GM06990 (cell line): ENCODE data around the gene GTF2I.
A peak's percentile ranks its signal among the peaks of the same experiment; 100 is the strongest.
"Not testable (repeated sequence)": the region's sequence is repeated elsewhere in the genome, so short reads cannot be mapped to it uniquely, and the experiment has no call there.

Experiments used
- DNase-seq: peaks from one replicate; pipeline ENCODE4 v3.0.0-alpha.2; 2011; ENCODE audit not compliant: insufficient read length; ENCODE audit errors: extremely low read depth
- H3K27me3 ChIP-seq: replicated peaks from 2 replicates; pipeline ENCODE4 v1.6.0; 2011; ENCODE audit warnings: low read length; ENCODE audit not compliant: control insufficient read depth, insufficient read depth
- H3K36me3 ChIP-seq: 2 replicates; pipeline ENCODE4 v1.5.1; 2011; ENCODE audit warnings: low read length; ENCODE audit not compliant: control insufficient read depth, insufficient read depth
- H3K4me3 ChIP-seq: replicated peaks from 2 replicates; pipeline ENCODE4 v1.5.1; 2011; ENCODE audit warnings: low read depth, mild to moderate bottlenecking, control low read depth, low read length
- CTCF ChIP-seq: IDR thresholded peaks from 2 replicates; pipeline ENCODE4 v1.5.1; 2011; ENCODE audit warnings: low read length, control low read depth, mild to moderate bottlenecking, inconsistent platforms; ENCODE audit not compliant: insufficient read depth, poor library complexity, severe bottlenecking

The GTF2I gene

GRCh38 chr7:74665296-74665938 is 7.9 kb downstream of the GTF2I start:
- H3K27me3 ChIP-seq = no peaks in the 10 kb centered on the region
- no peak overlapping the region for H3K4me3 ChIP-seq
- TF ChIP-seq CTCF = no peak
- peaks cover 2% of the 10 kb centered on the region for H3K36me3 ChIP-seq
- DNase-seq = peak; percentile 46

- not testable (repeated sequence) for H3K4me3 ChIP-seq, H3K36me3 ChIP-seq, DNase-seq, H3K27me3 ChIP-seq
Observed at GRCh38 chr7:74667013-74667412, 9.5 kb downstream of the GTF2I start.

GRCh38 chr7:74667520-74667919 is 10.0 kb downstream of the GTF2I start:
- H3K27me3 ChIP-seq, DNase-seq, H3K36me3 ChIP-seq, H3K4me3 ChIP-seq: not testable (repeated sequence)

- Histone ChIP-seq H3K36me3 (peaks cover 3% of the 10 kb centered on the region; the same call in 1 of the 2 replicates), H3K27me3 (no peaks in the 10 kb centered on the region), H3K4me3 (no peak overlapping the region)
- DNase-seq = no peak
- no peak for TF ChIP-seq CTCF
Observed at GRCh38 chr7:74671602-74672001, 14.1 kb downstream of the GTF2I start.

GRCh38 chr7:74672343-74672915 is 14.9 kb downstream of the GTF2I start:
- DNase-seq = no peak
- H3K27me3 ChIP-seq = no peaks in the 10 kb centered on the region
- TF ChIP-seq CTCF = no peak
- H3K4me3 ChIP-seq = no peak overlapping the region
- peaks cover 3% of the 10 kb centered on the region; the same call in 1 of the 2 replicates for H3K36me3 ChIP-seq

- no peaks in the 10 kb centered on the region for H3K27me3 ChIP-seq
- H3K36me3 ChIP-seq = 0 out of 2 replicates have a peak, but pooled peaks cover 2% of the 10 kb centered on the region
- no peak overlapping the region for H3K4me3 ChIP-seq
- no peak for TF ChIP-seq CTCF
- no peak for DNase-seq
Observed at GRCh38 chr7:74674166-74674565, 16.6 kb downstream of the GTF2I start.
